Thyroid gland (tissue), 4 donors: ENCODE results near the gene ANKRD28.

ENCODE experiments used
- CTCF ChIP-seq, 6 experiments: fragments of 200-600 bp in 3 of 6; fragments of 450-650 bp in 3 of 6; sonication (generic) in 3 of 6; IDR thresholded peaks; one replicate each; pipeline ENCODE4 v1.5.1; 2016 to 2019; ENCODE audit warnings: antibody characterized with exemption in 6 of 6, mild to moderate bottlenecking in 2 of 6, inconsistent platforms in 1 of 6, moderate library complexity in 1 of 6
- POLR2A ChIP-seq, 2 donors: fragments of 450-650 bp; IDR thresholded peaks; one replicate each; pipeline ENCODE4 v1.6.1; 2017; ENCODE audit warnings: antibody characterized with exemption in 2 of 2, mild to moderate bottlenecking in 2 of 2, moderate library complexity in 1 of 2

DNA sequence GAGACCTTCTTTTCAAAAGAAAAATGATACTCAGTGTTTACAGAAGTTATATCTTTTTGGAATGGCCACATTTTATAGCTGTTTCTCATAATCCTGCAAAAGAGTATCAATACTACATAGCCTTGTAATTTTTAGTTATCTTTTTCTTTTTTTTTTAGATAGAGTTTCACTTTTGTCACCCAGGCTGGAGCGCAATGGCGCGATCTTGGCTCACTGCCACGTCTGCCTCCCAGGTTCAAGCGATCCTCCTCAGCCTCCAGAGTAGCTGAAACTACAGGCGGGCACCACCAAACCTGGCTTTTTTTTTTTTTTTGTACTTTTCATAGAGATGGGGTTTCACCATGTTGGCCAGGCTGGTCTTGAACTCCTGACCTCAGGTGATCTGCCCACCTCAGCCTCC, 53.6 kb downstream of the ANKRD28 start:
- TF ChIP-seq CTCF (IDR thresholded peaks at IDR 0.05): no peak
- no peak for TF ChIP-seq POLR2A (IDR thresholded peaks at IDR 0.05)
